GM12872 (cell line): ENCODE data around the gene ABRACL.

Experiments
- CTCF ChIP-seq: IDR thresholded peaks from 3 replicates; pipeline ENCODE4 v1.5.1; 2011; ENCODE audit warnings: low read depth, mild to moderate bottlenecking, low read length, moderate library complexity; ENCODE audit not compliant: insufficient read depth

The ABRACL gene

GRCh38 chr6:138987643-138988468, 40.7 kb upstream of the ABRACL start, which contains the start of gene REPS1:
REPS1 (minus strand) TSS chr6:138988253; CDS start chr6:138987682, 571 bp downstream.
- TF ChIP-seq CTCF: peak; percentile 86

DNA sequence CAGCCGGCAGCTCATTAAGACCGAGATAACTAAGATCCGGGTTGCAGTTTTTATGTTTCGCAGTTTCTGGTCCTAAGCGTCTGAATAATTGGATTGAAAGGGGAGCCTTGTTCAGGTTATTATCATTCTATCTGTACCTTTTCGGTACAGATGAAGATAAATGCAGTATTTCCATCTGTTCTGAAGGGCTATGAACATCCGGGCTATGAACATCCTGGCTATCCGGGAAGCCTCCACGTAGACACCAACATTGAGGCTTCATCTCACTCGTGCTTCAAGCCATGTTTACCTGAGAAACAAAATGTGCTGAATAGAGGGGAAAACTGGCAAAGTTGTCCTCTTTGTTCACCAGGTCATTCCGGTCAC, 40.1 kb upstream of the ABRACL start:
- TF ChIP-seq CTCF: no peak

DNA sequence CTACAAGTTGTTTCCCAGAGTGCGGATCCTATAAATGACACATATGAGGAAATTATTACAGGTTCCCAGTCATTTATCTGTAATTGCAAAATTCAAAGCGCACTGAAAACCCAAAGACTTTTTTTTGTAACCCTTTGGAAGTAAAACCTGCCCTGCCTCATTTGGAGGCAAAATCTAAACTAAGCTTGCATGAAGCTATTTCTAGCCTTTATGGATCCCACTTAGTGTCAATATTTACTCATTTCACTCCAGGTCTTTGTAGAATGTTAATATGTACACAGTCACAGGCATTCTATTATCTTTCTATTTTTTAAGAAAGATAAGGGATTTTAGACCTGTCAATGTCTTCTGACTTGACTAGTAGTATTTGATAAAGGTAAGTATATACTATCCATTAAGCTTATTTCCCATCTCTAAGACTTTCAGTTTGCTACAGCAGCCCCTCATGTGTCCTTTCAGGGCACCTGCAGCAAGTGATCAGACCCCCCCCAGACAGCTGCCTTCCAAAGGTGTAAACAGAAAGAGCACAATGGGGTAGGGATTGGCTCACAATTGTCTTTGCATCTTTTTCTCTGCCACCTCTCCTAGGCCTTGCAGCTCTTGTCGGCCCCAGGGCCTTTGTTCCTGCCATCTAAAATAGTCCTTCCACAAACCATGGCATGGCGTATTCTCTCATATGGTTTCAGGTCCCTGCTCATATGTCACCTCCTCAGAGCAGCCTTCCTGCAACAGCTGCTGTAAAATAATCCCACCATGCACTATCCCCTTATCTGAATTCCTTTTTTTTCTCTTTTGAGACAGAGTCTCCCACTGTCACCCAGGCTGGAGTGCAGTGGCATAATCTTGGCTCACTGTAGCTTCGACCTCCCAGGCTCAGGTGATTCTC, 39.2 kb upstream of the ABRACL start:
- no peak for TF ChIP-seq CTCF

DNA sequence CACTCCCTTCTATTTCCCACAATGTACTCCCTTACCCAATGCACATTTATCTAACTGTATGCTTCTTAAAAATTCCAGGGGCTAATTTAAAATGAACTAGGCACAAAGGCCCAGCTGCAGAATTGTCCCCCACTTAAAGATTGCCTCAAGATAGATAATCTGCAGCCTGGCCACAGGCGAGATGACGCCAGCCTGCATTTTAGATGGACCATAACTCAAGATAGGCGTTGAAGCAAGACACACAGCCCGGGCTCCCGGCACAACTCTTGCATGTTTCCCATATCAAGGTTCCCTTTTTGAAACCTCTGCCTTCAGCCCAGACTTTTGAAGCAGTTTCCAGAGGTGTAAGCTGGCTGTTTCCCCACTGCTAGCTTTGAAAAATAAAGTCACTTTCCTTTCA, 37.3 kb upstream of the ABRACL start:
- TF ChIP-seq CTCF: no peak

DNA sequence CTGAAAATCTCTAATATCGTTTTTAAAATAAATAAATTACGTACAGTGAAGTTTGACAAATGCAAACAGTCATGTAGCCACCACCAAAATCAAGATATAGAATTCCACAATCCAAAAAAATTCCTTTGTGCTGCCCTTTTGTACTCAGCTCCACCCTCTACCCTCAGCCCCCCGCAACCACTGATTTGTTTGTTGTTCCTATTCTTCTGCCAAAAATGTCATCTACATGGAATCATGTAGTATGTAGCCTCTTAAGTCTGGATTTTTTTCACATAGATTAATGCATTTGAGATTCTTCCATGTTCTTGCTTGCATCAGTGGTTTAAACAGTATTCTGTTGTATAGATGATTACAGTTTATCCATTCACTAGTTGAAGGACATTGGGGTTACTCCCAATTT, 32.0 kb upstream of the ABRACL start:
- no peak for TF ChIP-seq CTCF

DNA sequence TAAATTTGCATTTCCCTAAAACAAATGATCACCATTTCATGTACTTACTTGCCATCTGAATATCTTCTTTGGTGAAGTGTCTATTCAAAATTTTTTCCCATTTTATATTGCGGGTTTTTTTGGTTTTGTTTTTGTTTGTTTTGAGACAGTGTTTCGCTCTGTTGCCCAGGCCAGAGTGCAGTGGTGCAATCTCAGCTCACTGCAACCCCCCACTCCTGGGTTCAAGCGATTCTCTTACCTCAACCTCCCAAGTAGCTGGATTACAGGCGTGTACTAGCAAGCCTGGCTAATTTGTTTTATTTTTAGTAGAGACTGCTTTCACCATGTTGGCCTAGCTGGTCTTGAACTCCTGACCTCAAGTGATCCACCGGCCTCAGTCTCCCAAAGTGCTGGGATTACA, 31.4 kb upstream of the ABRACL start:
- no peak for TF ChIP-seq CTCF

- TF ChIP-seq CTCF: no peak
Observed at GRCh38 chr6:138999949-139000725, 28.4 kb upstream of the ABRACL start.
